ENCODE data around the gene BFSP1.

- TF ChIP-seq CTCF (IDR thresholded peaks at IDR 0.05) (no peak), POLR2A (IDR thresholded peaks at IDR 0.05) (no peak)
Measured at GRCh38 chr20:17538517-17539170, 7.5 kb upstream of the BFSP1 start.
